ENCODE data around the gene KCNK10.

Gene KCNK10

GRCh38 chr14:88203291-88203690 lies 119.8 kb downstream of the KCNK10 start:
- no peaks in the 10 kb centered on the region for H3K36me3 ChIP-seq (ENCODE audit: insufficient read depth, low read length)
- no peak overlapping the region for H3K4me3 ChIP-seq (ENCODE audit: low read length, poor library complexity, severe bottlenecking)
- no peaks in the 10 kb centered on the region for H3F3A ChIP-seq (ENCODE audit: low read depth)
- H3K79me2 ChIP-seq (ENCODE audit: insufficient read depth, low read length), result no peaks in the 10 kb centered on the region
- TF ChIP-seq CTCF (conservative IDR thresholded peaks at IDR 0.05; ENCODE audit: low read length) (no peak), EZH2phosphoT487 (IDR thresholded peaks at IDR 0.05; ENCODE audit: borderline replicate concordance) (no peak)
- H3K4me2 ChIP-seq (ENCODE audit: low read depth, low read length, poor library complexity, severe bottlenecking), result no peak overlapping the region
- H2AFZ ChIP-seq (ENCODE audit: low read length), result no peak overlapping the region
- no peaks in the 10 kb centered on the region for H3K27me3 ChIP-seq (ENCODE audit: insufficient read depth, low read length, poor library complexity, severe bottlenecking)
- no peaks in the 10 kb centered on the region for H3K9me2 ChIP-seq (replicated peaks; ENCODE audit: low read depth, low read length)
- H3K9me3 ChIP-seq (ENCODE audit: insufficient read depth, low read depth, low read length), result no peaks in the 10 kb centered on the region
- no peaks in the 10 kb centered on the region for H3K4me1 ChIP-seq (ENCODE audit: insufficient read depth, low read length, poor library complexity, severe bottlenecking)
- H3K9ac ChIP-seq (ENCODE audit: low read depth, low read length, poor library complexity, severe bottlenecking), result no peak overlapping the region
- H4K20me1 ChIP-seq (ENCODE audit: insufficient read depth, low read length, poor library complexity, severe bottlenecking), result no peaks in the 10 kb centered on the region

GRCh38 chr14:88202286-88202685 lies 120.8 kb downstream of the KCNK10 start:
- Histone ChIP-seq H3K79me2 (ENCODE audit: insufficient read depth, low read length) (no peaks in the 10 kb centered on the region), H3K27me3 (ENCODE audit: insufficient read depth, low read length, poor library complexity, severe bottlenecking) (no peaks in the 10 kb centered on the region), H3K9me2 (replicated peaks; ENCODE audit: low read depth, low read length) (no peaks in the 10 kb centered on the region), H3K9ac (ENCODE audit: low read depth, low read length, poor library complexity, severe bottlenecking) (no peak overlapping the region), H3K4me3 (ENCODE audit: low read length, poor library complexity, severe bottlenecking) (no peak overlapping the region), H4K20me1 (ENCODE audit: insufficient read depth, low read length, poor library complexity, severe bottlenecking) (no peaks in the 10 kb centered on the region), H3K4me2 (ENCODE audit: low read depth, low read length, poor library complexity, severe bottlenecking) (no peak overlapping the region), H3F3A (ENCODE audit: low read depth) (no peaks in the 10 kb centered on the region), H3K36me3 (ENCODE audit: insufficient read depth, low read length) (no peaks in the 10 kb centered on the region), H3K4me1 (ENCODE audit: insufficient read depth, low read length, poor library complexity, severe bottlenecking) (no peaks in the 10 kb centered on the region), H2AFZ (ENCODE audit: low read length) (no peak overlapping the region), H3K9me3 (ENCODE audit: insufficient read depth, low read depth, low read length) (no peaks in the 10 kb centered on the region)
- no peak for TF ChIP-seq CTCF (conservative IDR thresholded peaks at IDR 0.05; ENCODE audit: low read length)
- TF ChIP-seq EZH2phosphoT487 (IDR thresholded peaks at IDR 0.05; ENCODE audit: borderline replicate concordance), result no peak

- no peaks in the 10 kb centered on the region for H3K9me3 ChIP-seq (ENCODE audit: insufficient read depth, low read depth, low read length)
- H3K27me3 ChIP-seq (ENCODE audit: insufficient read depth, low read length, poor library complexity, severe bottlenecking), result no peaks in the 10 kb centered on the region
- no peak overlapping the region for H3K4me3 ChIP-seq (ENCODE audit: low read length, poor library complexity, severe bottlenecking)
- H3K4me2 ChIP-seq (ENCODE audit: low read depth, low read length, poor library complexity, severe bottlenecking), result no peak overlapping the region
- H3F3A ChIP-seq (ENCODE audit: low read depth), result no peaks in the 10 kb centered on the region
- no peaks in the 10 kb centered on the region for H3K4me1 ChIP-seq (ENCODE audit: insufficient read depth, low read length, poor library complexity, severe bottlenecking)
- no peaks in the 10 kb centered on the region for H3K9me2 ChIP-seq (replicated peaks; ENCODE audit: low read depth, low read length)
- H2AFZ ChIP-seq (ENCODE audit: low read length), result no peak overlapping the region
- no peaks in the 10 kb centered on the region for H3K36me3 ChIP-seq (ENCODE audit: insufficient read depth, low read length)
- H3K79me2 ChIP-seq (ENCODE audit: insufficient read depth, low read length), result no peaks in the 10 kb centered on the region
- no peaks in the 10 kb centered on the region for H4K20me1 ChIP-seq (ENCODE audit: insufficient read depth, low read length, poor library complexity, severe bottlenecking)
- H3K9ac ChIP-seq (ENCODE audit: low read depth, low read length, poor library complexity, severe bottlenecking), result no peak overlapping the region
- no peak for TF ChIP-seq CTCF (conservative IDR thresholded peaks at IDR 0.05; ENCODE audit: low read length)
- no peak for TF ChIP-seq EZH2phosphoT487 (IDR thresholded peaks at IDR 0.05; ENCODE audit: borderline replicate concordance)
Observed at GRCh38 chr14:88201851-88202250, 121.2 kb downstream of the KCNK10 start.
